Caki2 (cell line): ENCODE data around the gene PDCL3. TPM values are rescaled to one million over a fixed set of nuclear protein-coding genes. Genes with fewer than 3 reads are reported as not detected.
A peak's percentile ranks its signal among the peaks of the same experiment; 100 is the strongest.

Experiments used
- DNase-seq: peaks from one replicate; pipeline ENCODE4 v3.0.0-alpha.2; 2015; ENCODE audit warnings: low read depth
- in situ Hi-C: cut with HindIII; loops from 2 replicates; pipeline ENCODE4 v1.10.0; 2016; ENCODE audit warnings: low sequenced_read_pairs, low pct_unique_long_range_greater_than_20kb, mixed read lengths
- total RNA-seq: library from RNA; depleted of rRNA; stranded (reverse); fragments of >200 nt; shearing (Covaris generic); gene quantifications from 2 replicates; pipeline ENCODE4 v1.2.3, GENCODE V29; 2014; ENCODE audit warnings: low replicate concordance; rRNA removed

The PDCL3 gene
- total RNA-seq, result 30.4 and 36.3 TPM in 2 replicates

DNA sequence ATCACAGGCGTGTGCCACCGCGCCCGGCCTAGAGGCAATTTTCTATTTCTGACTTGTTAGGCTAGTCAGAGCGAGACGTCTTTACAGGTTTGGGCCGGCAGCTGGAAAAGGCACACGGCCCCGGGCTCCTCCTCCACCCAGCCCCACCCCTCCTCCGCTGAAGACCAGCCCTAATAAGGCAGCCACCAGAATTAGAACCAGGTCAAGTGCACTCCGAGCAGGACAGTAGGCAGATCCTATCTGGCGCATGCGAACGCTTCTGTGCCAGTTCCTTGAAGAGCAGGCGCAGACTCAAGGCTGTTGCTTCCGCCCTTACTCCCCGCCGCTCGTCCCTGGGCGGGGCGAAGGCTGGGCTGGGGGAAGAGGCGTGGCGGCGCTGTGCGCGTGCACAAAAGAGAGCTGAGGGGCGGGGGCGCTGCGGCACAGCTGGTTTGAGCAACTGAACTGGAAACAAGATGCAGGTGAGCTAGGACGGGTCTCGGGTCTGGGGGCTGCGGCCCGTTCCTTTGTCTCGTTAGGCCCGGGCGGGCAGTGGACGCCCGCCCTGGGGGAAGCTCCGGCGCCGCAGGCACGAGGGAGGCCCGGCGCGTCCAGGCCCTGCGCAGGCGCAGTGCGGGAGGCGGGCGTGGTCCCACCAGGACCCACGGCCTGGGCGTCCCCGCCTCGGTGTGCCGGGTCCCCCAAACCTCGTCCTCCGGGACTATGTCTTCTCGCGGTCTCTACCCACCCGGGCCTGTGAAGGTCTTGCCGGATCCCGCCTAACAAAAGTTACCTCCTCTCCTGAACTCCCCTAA lies at the start of gene PDCL3:
Gene PDCL3, plus strand, starts transcription at position 381 of the 794 bp plus-strand sequence. Its CDS starts 75 bp downstream, at position 456.
- in situ Hi-C loops, result no loop called here
- DNase-seq, result peak; percentile 99

GRCh38 chr2:100513650-100514049 lies 49.1 kb upstream of the PDCL3 start:
- in situ Hi-C loops, result no loop called here
- no peak for DNase-seq

GRCh38 chr2:100517556-100517955 lies 45.2 kb upstream of the PDCL3 start:
- in situ Hi-C loops, result no loop called here
- no peak for DNase-seq

DNA sequence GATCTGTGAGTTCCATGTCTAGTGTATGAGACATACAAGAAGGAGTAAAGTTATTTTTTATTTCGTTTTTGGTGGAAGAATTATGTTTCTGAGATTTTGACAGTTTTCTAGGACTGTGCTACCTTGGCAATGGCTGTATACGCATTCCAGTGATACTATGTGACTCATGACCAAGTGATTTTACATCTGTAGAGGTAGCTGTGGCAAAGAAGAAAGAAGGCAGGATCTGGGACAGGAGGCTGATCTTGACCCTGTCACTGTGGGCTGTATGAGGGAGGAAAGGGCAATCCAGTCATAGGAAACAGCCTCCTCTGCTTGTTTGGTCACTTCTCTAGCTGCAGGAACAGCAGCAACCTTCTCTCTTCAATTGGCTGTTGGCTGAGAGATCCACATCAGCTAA lies 44.0 kb upstream of the PDCL3 start:
- no peak for DNase-seq
- in situ Hi-C loops, result no loop called here

- DNase-seq, result no peak
- in situ Hi-C loops, result no loop called here
Measured at GRCh38 chr2:100520224-100520623, 42.6 kb upstream of the PDCL3 start.

DNA sequence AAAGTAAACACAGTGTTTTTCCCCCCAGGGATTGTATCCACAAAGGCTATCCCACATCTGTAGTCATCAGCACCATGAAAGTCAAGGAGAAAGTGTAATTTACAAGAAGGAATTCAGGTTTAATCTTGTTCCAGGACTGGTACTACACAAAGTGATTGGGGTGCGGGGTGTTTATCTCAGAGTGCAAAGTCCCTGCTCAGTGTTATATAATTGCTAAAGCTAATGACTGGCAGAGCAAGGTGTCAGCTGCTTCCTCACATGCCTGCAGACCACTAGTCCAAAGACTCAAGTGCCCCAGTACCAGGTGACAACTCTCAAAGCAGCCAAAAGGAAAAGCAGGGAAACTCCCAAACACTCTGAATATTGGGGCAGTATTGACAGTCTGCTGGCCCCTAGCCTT lies 40.4 kb upstream of the PDCL3 start:
- in situ Hi-C loops, result no loop called here
- no peak for DNase-seq

DNA sequence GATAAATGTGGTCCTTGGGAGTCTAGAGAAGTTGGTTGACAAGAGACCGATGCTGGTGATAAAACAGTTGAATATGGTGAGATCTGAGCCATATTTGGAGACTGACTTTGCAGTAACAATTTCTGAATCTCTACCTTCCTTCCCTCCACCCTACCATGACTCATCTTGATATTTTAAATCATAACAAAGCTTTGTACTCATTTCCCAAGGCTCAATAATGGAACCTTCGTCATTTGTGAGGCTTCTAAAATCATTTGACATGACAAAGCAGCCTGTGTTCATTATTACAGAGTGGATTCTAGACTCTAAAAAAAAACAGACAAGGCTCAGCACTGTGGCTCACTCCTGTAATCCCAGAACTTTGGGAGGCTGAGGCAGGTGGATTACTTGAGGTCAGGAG lies 38.5 kb upstream of the PDCL3 start:
- no peak for DNase-seq
- in situ Hi-C loops, result no loop called here

DNA sequence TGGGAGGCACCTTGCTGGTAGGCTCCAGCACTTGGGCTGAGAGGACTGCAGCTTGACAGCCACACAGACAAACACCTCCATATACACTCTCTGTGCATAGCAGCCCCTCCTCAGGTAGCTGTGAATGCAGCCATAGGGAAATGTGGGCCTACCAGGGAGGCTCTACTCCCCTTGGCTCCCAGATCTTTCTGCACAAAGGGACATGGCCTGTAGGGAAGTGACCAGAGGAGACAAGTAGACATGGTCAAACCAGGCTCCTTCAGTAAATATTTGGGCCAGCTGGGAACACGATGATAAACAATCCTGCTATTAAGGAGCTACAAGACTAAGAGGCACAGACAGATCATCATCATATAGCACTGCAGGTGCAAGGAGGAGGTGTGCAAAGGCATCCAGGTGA lies 35.9 kb upstream of the PDCL3 start:
- in situ Hi-C loops, result no loop called here
- DNase-seq, result no peak

- in situ Hi-C loops, result no loop called here
Measured at GRCh38 chr2:100527440-100528015, 35.3 kb upstream of the PDCL3 start.

GRCh38 chr2:100529176-100529575 lies 33.6 kb upstream of the PDCL3 start:
- DNase-seq, result no peak
- in situ Hi-C loops, result no loop called here

More at GRCh38 chr2:100527440-100528015, 35.3 kb upstream of the PDCL3 start:
- no peak for DNase-seq

GRCh38 chr2:100529900-100530299 lies 32.9 kb upstream of the PDCL3 start:
- in situ Hi-C loops, result no loop called here
- DNase-seq, result no peak

DNA sequence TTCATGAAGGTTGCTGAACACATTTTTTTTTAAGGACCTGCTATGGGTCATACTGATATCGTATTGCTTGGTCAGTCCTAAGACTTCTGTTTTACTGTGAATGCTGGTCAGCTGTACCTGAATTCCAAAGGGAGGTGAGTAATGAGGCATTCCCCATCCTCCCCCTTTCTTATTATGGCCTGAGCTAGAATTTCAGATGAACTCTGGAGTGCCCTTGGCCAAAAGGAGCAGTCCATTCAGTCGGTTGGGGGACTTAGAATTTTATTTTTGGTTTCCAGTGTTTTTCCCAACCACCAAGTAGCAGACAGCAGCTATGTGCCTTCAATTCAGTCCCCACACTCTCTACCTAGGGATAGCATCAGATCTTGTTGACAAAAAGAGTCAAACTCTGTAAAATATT lies 26.9 kb upstream of the PDCL3 start:
- DNase-seq, result no peak
- in situ Hi-C loops, result no loop called here

DNA sequence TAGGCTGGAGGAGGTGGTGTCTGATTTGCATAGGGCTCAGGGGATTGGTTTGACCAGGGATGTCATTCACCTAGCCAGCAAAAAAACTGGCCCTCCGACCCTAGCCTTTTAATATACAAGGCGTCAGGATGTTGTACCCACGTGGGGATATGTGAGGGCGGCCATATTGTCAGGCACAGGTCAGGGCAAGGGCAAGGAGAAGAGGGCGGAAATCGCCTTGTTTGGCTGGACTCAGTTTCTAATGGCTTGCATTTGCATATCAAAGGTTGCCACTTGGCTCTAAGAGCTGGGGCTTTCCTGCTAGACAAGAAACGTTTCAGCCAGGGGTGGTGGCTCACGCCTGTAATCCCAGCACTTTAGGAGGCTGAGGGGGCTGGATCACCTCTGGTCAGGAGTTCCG lies 24.9 kb upstream of the PDCL3 start:
- DNase-seq, result no peak
- in situ Hi-C loops, result no loop called here

DNA sequence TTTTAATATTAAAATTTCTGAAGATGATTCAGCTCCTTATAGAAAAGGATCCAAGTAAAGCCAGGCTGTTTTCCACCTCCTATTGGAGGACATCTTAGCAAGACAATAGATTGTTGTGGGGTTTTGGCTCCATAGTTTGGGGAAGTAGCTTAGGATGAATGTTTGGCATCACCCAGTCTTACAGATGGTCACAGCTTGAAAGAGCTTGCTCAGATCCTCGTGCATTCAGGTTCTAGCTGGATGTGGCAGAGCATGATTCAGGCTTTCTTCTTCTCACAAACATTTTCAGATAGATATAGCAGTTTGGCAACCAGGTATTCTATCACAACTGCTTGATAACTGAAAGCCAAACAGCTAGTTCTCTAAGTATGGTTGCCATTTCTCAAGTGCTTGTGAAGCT lies 23.6 kb upstream of the PDCL3 start:
- no peak for DNase-seq
- in situ Hi-C loops, result no loop called here

- in situ Hi-C loops, result no loop called here
- DNase-seq, result no peak
Measured at GRCh38 chr2:100541404-100541803, 21.4 kb upstream of the PDCL3 start.

DNA sequence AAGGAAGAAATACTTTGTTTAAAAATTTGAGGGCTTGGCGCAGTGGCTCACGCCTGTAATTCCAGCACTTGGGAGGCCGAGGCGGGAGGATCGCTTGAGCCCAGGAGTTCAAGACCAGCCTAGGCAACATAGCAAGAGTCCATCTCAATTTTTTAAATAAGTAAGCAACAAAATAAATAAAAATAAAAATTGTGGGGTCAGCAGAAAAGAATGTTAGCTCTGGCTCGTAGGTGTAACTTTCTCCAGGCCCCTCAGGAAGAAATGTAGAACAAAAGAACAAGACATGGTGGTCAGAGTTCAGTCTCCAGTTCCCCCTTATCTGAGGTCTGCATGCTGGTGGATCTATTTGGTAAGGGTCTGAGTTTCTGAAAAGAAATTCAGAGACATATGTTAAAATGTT lies 20.4 kb upstream of the PDCL3 start:
- DNase-seq, result no peak
- in situ Hi-C loops, result no loop called here

- in situ Hi-C loops, result no loop called here
- DNase-seq, result no peak
Measured at GRCh38 chr2:100544911-100545596, 17.7 kb upstream of the PDCL3 start.

DNA sequence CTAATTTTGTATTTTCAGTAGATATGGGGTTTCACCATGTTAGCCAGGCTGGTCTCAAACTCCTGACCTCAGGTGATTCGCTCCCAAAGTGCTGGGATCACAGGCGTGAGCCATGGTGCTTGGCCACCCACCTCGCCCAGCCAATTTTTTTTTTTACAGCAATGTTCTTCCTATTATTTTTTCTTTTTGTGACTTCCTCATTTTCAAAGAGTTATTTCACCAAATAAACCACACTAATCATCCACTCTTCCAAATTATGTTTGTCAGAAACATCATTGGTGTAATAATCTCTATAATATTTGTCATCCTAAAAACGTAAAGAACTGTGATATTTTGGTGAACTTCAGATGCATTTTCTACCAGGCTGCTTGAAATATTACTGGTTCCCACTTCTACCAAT lies 16.3 kb upstream of the PDCL3 start:
- in situ Hi-C loops, result no loop called here
- no peak for DNase-seq

- DNase-seq, result no peak
- in situ Hi-C loops, result no loop called here
Measured at GRCh38 chr2:100548771-100549170, 14.0 kb upstream of the PDCL3 start.
